NCI-H2227 (cell line): ENCODE measurements around the gene MTMR2.

ENCODE experiments used
- DNase-seq: peaks from one replicate; lab custom pipeline; 2025; ENCODE audit not compliant: unreplicated experiment; lab: John Stamatoyannopoulos, UW

The MTMR2 gene

DNA sequence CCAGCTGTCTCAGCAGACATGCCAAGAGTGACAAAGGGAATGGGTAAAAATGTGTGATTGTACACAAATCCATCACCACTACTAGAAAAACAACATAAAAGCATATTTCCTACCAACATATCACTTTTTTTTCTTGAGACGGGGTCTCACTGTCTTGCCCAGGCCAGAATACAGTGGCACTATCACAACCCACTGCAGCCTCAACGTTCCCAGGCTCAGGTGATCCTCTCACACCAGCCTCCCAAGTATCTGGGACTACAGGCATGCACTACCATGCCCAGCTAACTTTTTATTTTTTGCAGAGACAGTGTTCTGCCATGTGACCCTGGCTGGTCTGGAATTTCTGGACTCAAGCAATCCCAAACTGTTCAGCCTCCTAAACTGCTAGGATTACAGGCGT, 5.2 kb downstream of the MTMR2 start:
- DNase-seq, result no peak

GRCh38 chr11:95918056-95918455, 5.9 kb downstream of the MTMR2 start:
- no peak for DNase-seq

DNA sequence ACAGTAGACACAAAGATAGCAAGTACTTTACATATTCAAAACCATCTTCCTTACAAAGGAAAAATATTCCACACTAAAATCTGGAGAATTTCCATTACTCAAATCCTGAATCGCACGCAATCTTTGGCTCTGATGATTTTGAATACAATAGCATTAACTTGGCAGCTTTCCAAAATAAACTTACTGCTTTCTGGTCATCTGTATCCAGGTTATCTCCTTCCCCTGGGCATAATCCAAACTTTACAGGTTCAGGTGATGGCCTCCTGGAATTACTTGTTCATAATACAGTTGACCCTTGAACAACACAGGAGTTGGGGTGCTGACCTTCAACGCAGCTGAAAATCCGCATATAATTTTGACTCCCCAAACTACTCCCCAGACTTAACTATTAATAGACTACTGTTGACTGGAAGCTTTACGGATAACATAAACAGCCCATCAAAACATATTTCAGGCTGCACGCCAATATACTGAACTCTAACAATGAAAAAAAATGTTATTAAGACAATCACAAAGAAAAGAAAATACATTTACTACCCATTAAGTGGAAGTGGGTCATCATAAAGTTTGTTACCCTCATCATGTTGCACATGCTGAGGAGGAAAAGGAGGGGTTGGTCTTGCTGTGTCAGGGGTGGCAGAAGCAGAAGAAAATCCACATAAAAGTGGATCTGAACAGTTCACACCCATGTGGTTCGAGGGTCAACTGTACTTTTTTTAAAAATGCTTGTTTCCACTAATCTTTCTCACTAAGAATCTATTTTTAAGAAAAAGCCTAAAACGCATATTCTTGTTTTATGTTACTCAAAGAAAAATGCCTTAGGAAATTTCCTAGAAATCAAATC, 6.5 kb downstream of the MTMR2 start:
- peak; percentile 14 for DNase-seq

GRCh38 chr11:95916049-95916448, 7.9 kb downstream of the MTMR2 start:
- no peak for DNase-seq

DNA sequence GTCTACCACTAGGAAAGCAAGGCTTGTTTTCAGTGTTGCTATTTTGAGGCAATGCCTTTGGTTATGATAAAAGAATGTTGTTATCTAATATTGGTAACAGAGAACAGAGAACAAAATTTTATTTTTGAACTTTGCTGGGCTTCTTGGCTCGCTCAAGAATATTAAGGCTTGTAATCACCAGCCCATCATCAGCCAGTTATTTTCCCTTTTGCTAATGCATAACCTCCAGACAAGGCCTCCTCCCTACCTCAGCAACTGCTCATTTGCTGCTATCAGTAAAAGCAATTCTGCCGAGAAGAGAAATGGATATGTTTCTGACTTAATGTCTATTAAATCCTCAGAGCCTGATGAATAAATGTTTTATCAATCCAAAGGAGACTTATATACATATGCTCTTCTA, 8.9 kb downstream of the MTMR2 start:
- no peak for DNase-seq

- no peak for DNase-seq
These were observed 9.9 kb downstream of the MTMR2 start for GRCh38 chr11:95913830-95914615.

- no peak for DNase-seq
These were observed 10.9 kb downstream of the MTMR2 start for GRCh38 chr11:95912902-95913560.

- DNase-seq, result no peak
These were observed 12.5 kb downstream of the MTMR2 start for GRCh38 chr11:95911369-95911759.

DNA sequence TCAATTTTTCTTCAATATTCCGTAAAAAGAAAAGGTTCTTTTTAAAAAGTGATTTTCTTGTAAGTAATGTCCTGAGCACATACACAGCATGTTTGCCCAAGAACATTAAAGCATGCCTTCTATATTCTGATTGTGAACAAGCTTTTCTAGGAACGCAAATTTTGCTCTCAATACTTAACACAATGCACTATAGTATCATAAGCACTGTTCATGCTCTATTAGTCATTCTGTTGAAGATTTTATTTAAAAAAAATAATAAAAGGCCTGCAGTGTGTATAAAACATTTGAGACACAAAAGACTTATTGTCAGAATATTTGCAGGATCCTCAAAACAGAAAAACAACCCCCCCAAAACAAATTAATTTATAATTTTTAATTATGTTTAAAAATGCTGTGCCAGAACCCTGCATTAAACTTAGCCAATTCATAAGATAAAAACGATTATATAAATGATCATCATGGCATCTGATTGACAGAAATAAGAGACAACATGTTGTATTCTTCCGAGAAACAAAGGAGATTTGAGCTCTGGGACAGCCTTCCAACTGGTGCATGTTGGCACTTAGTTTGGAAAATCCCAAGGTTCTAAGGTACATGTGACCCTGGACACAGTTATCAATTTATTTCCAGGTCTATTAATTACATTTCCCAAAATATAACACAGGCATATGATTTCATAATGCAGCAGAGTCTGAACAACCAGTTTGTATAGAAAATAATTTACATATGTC, 13.1 kb downstream of the MTMR2 start:
- no peak for DNase-seq

DNA sequence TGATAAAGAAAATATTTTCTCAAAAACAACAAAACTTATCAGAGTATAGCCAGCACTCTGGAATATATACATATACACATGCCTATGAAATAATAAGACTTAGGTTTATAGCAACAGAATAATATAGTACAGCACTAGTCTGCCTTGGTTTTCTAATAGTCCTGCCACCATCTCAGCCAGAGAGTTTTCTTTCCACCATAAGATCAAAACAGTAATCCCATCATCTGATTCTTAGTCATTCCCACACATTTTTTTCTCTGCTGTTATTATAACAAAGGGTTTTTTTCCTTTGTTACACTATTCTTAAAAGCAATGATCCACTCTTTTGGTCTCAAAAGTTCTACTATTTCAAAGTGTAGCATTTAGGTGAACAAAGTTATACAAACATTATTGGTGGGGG, 15.1 kb downstream of the MTMR2 start:
- no peak for DNase-seq

DNA sequence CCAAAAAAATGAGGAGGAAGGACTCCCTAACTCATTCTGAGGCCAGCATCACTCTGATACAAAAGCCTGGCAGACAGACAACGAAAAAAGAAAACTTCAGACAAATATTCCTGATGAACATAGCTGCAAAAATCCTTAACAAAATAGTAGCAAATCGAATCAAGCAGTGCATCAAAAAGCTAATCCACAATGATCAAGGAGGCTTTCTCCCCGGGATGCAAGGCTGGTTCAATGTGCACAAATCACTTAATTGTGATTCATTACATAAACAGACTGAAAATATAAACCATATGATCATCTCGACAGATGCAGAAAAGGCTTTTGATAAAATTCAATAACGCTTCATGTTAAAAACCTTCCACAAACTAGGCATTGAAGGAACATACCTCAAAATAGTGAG, 16.4 kb downstream of the MTMR2 start:
- no peak for DNase-seq

DNA sequence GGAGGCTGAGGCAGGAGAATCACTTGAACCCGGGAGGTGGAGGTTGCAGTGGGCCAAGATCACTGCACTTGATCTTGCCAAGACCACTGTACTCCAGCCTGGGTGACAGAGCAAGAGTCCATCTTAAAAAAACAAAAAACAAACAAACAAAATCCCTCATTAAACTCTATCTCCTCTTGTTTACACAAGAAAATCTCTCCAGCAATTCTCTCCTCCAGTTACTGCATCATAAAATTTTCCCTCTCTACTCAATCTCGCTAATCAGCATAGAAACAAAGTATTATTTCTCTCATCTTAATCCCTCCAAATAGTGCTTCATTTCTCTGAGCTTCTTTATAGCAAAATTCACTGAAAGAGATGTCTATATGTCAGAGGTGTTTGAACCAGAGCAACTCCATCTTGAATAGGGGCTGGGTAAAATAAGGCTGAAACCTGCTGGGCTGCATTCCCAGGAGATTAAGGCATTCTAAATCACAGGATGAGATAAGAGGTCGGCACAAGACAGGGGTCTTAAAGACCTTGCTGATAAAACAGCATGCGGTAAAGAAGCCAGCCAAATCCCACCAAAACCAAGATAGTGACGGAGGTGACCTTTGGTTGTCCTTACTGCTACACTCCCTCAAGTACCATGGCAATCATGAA, 19.8 kb downstream of the MTMR2 start:
- DNase-seq, result no peak

GRCh38 chr11:95898782-95899181, 25.1 kb downstream of the MTMR2 start:
- no peak for DNase-seq

DNA sequence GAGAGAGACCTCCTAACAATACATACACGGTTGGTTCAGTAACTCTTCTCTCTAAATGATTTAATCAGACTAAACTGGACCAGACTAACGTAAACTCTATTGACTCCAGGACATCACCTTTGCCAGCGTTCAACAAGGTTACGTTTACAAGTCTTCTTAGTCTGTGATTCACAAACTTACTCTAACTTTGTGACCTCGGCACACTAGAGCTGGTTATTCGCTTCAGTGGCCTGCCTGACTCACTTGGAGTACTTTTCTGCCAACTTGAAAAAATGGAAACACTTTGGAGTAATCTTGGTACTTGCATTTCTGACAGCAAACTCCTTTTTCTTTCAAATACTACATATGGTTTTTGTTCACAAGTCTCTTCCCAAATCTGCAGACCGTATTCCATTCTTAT, 26.2 kb downstream of the MTMR2 start:
- no peak for DNase-seq

GRCh38 chr11:95895815-95896214, 28.1 kb downstream of the MTMR2 start:
- DNase-seq, result no peak

GRCh38 chr11:95892892-95893570, 30.9 kb downstream of the MTMR2 start:
- DNase-seq, result no peak

DNA sequence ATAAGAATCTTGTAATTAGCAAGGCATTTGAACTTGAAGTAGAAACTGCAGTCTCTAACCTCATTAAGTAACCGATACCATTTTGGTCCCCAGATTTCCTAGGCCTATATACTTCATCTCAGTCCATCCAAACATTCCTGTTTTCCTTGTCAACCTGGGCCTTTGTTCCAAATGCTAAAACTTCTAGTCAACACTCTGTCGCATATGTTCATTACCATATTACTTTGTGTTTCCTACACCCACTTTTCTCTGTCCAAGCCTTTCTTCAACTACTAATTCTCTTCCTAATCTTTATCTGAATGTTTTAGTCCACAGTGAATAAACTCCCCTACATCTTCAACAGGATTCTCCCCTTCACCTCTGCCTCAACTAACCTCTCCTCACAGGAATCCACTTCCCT, 31.4 kb downstream of the MTMR2 start:
- DNase-seq, result no peak

DNA sequence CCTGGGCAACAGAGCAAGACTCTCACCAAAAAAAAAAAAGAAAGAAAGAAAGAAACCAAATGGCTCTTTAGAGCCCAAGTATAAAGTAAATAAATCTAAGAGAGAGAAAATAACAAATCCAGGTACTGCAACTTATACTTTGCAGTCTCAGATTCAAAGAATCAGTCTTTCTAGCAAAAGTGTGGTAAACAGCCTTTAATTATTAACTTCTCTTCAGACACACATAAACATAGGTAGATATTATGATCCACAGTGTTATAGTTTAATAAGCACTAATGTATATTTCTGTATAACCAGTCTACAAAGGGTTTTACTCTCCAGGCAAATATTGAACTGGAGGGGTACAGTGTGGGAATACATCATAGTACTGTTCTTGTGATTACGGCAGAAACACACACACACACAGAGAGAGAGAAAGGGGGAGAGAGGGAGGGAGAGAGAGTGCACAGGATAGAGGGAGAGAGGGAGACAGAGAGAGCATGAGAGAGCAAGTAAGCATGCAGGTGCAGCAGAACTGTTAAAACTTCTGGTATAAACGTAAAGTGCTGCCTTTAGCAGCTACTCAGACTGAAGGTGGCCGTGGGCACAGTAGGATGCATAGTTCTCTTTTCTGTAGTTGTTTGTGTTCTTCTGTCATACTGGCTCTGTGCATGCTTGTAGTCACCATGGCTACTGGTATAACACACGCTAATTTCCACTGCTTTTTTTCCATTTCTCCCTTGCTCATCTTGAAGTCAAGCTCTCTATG, 32.3 kb downstream of the MTMR2 start:
- no peak for DNase-seq

- no peak for DNase-seq
These were observed 35.1 kb downstream of the MTMR2 start for GRCh38 chr11:95888852-95889251.
